GM12864 (cell line): ENCODE measurements around the gene RBFOX2.

ENCODE experiments used
- DNase-seq: peaks from one replicate; pipeline ENCODE4 v3.0.0-alpha.2; 2011; ENCODE audit warnings: low read depth
- H3K4me3 ChIP-seq: 2 replicates; pipeline ENCODE4 v1.5.1; 2011; ENCODE audit warnings: mild to moderate bottlenecking, low read depth, low read length, control low read depth
- CTCF ChIP-seq: IDR thresholded peaks from 2 replicates; pipeline ENCODE4 v1.5.1; 2011; ENCODE audit warnings: low read depth, mild to moderate bottlenecking, moderate library complexity, low read length, control low read depth, inconsistent platforms; ENCODE audit errors: missing control alignments

The RBFOX2 gene

GRCh38 chr22:35872451-35872850, 156.2 kb downstream of the RBFOX2 start:
- TF ChIP-seq CTCF = no peak
- no peak overlapping the region for H3K4me3 ChIP-seq
- DNase-seq = no peak

GRCh38 chr22:35870517-35871293, 157.9 kb downstream of the RBFOX2 start:
- TF ChIP-seq CTCF = no peak
- no peak overlapping the region for H3K4me3 ChIP-seq
- no peak for DNase-seq

GRCh38 chr22:35868938-35869337, 159.7 kb downstream of the RBFOX2 start:
- no peak for DNase-seq
- no peak overlapping the region for H3K4me3 ChIP-seq
- no peak for TF ChIP-seq CTCF

- no peak overlapping the region for H3K4me3 ChIP-seq
- no peak for TF ChIP-seq CTCF
- no peak for DNase-seq
These were observed 162.0 kb downstream of the RBFOX2 start for GRCh38 chr22:35866651-35867050.

GRCh38 chr22:35864545-35865165, 164.0 kb downstream of the RBFOX2 start:
- DNase-seq = no peak
- H3K4me3 ChIP-seq = no peak overlapping the region
- TF ChIP-seq CTCF = no peak

GRCh38 chr22:35863432-35863831, 165.2 kb downstream of the RBFOX2 start:
- no peak for DNase-seq
- TF ChIP-seq CTCF = no peak
- H3K4me3 ChIP-seq = no peak overlapping the region
